ENCODE measurements around the gene U2SURP.

DNA sequence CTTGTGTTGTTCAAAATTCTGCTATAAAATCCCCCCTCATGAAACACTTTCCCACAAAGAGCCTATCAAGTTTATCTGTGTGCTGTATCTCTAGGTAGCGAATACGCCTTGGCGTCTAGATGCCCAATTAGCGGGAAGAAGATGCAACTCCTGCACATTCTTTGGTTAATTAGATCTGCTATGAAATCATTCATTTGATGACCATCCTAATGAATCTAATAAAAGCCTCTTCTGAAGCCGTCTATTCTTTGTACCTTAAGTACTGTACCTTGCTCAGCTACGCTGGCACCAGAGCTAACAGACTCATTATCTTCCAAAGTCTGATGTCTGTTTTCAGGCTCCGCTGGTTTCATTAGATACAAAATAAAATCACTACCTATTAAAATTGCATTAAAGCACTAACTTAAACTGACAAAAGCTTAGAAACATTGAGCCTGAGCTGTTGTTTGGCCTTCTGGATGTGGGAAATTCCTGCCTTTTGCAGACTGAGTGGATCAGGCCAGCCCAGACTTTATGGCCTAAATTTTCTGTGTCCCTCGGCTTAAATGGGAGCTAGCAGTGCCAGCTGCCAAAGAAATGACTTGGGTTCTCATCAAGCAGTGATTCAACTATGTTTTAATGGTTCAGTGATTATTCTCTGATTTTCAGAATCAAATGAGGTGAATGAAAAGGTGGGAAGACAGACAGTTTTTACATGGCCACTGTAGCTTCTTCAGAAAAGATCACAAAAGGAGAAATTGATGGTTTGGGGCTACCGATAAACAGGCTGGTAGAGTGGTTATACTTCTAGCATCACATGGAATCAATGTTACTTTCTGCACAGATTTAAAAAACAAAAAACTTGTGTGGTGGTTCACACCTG lies 89.8 kb downstream of the U2SURP start:
- no peak for TF ChIP-seq POLR2A (IDR thresholded peaks at IDR 0.05)
- TF ChIP-seq, protein P1, sequence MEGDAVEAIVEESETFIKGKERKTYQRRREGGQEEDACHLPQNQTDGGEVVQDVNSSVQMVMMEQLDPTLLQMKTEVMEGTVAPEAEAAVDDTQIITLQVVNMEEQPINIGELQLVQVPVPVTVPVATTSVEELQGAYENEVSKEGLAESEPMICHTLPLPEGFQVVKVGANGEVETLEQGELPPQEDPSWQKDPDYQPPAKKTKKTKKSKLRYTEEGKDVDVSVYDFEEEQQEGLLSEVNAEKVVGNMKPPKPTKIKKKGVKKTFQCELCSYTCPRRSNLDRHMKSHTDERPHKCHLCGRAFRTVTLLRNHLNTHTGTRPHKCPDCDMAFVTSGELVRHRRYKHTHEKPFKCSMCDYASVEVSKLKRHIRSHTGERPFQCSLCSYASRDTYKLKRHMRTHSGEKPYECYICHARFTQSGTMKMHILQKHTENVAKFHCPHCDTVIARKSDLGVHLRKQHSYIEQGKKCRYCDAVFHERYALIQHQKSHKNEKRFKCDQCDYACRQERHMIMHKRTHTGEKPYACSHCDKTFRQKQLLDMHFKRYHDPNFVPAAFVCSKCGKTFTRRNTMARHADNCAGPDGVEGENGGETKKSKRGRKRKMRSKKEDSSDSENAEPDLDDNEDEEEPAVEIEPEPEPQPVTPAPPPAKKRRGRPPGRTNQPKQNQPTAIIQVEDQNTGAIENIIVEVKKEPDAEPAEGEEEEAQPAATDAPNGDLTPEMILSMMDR (IDR thresholded peaks at IDR 0.05 in 4 of 5, conservative IDR thresholded peaks at IDR 0.05 in 1 of 5) = no peak
